Upper lobe of left lung (tissue), 4 donors: Measurements from ENCODE around the gene ZNF205.

ENCODE experiments used
- EP300 ChIP-seq, 4 donors: sonication (generic); formaldehyde crosslinking; IDR thresholded peaks; one replicate each; pipeline ENCODE4 v1.5.1; 2017; ENCODE audit warnings: antibody characterized with exemption in 4 of 4, control low read depth in 2 of 4
- POLR2AphosphoS5 ChIP-seq, 2 donors: sonication (generic); formaldehyde crosslinking; IDR thresholded peaks; one replicate each; pipeline ENCODE4 v1.5.1; 2017; ENCODE audit warnings: antibody characterized with exemption in 2 of 2
- TF ChIP-seq, protein P1 (sequence below), 6 experiments: fragments of 450-650 bp in 4 of 6; fragments of 200-600 bp in 2 of 6; sonication (generic) in 2 of 6; IDR thresholded peaks; one replicate each; pipeline ENCODE4 v1.5.1; 2016 to 2019; ENCODE audit warnings: antibody characterized with exemption in 6 of 6

DNA sequence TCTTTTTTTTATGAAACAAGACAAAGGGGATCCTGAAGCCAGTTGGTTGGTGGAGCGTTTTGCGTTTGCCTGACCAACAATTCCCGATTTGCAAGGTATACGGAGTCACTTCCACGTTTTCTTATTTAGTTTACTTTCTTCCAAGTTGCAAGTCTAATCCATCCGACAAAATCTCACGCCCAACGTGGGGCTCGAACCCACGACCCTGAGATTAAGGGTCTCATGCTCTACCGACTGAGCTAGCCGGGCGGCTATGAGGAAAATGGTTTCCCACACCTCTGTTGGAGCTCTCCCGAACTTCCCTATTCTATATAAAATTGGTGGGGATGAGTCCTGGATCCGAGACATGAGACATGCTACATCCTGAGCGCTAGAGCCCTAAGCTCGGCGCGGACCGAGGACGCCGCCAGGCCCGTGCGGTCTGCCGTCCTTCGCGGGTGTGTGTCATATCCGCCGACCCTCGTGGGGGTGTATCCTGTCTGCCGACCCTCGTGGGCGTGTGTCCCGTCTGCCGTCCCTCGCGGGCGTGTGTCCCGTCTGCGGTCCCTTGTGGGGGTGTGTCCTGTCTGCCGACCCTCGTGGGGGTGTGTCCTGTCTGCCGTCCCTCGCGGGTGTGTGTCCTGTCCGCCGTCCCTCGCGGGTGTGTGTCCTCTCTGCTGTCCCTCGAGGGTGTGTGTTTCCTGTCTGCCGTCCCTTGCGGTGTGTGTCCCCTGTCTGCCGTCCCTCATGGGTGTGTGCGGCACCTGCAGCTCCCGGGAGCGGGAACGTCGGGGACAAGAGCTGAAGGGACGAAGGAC, 45.0 kb downstream of the ZNF205 start:
- TF ChIP-seq, protein P1, sequence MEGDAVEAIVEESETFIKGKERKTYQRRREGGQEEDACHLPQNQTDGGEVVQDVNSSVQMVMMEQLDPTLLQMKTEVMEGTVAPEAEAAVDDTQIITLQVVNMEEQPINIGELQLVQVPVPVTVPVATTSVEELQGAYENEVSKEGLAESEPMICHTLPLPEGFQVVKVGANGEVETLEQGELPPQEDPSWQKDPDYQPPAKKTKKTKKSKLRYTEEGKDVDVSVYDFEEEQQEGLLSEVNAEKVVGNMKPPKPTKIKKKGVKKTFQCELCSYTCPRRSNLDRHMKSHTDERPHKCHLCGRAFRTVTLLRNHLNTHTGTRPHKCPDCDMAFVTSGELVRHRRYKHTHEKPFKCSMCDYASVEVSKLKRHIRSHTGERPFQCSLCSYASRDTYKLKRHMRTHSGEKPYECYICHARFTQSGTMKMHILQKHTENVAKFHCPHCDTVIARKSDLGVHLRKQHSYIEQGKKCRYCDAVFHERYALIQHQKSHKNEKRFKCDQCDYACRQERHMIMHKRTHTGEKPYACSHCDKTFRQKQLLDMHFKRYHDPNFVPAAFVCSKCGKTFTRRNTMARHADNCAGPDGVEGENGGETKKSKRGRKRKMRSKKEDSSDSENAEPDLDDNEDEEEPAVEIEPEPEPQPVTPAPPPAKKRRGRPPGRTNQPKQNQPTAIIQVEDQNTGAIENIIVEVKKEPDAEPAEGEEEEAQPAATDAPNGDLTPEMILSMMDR (IDR thresholded peaks at IDR 0.05), result no peak
- TF ChIP-seq POLR2AphosphoS5 (IDR thresholded peaks at IDR 0.05) (no peak), EP300 (IDR thresholded peaks at IDR 0.05) (no peak)
